NCI-H524 treated with DMSO at 0.1 percent for 48 hours (cell line): ENCODE data around the gene COL5A1.

ENCODE experiments used
- DNase-seq: peaks from one replicate; lab custom pipeline; 2025; lab: John Stamatoyannopoulos, UW

Gene COL5A1

GRCh38 chr9:134607971-134608370, 33.6 kb upstream of the COL5A1 start:
- DNase-seq = no peak

GRCh38 chr9:134611046-134611445, 30.6 kb upstream of the COL5A1 start:
- DNase-seq = no peak

GRCh38 chr9:134612309-134612708, 29.3 kb upstream of the COL5A1 start:
- DNase-seq = no peak

GRCh38 chr9:134612715-134613114, 28.9 kb upstream of the COL5A1 start:
- DNase-seq = no peak

GRCh38 chr9:134614256-134614655, 27.3 kb upstream of the COL5A1 start:
- no peak for DNase-seq

- DNase-seq = no peak
Measured at GRCh38 chr9:134616341-134616740, 25.3 kb upstream of the COL5A1 start.

GRCh38 chr9:134617246-134617645, 24.4 kb upstream of the COL5A1 start:
- DNase-seq = no peak

- no peak for DNase-seq
Measured at GRCh38 chr9:134617836-134618162, 23.8 kb upstream of the COL5A1 start.

- DNase-seq = no peak
Measured at GRCh38 chr9:134618163-134618832, 23.3 kb upstream of the COL5A1 start.

GRCh38 chr9:134618833-134619447, 22.7 kb upstream of the COL5A1 start:
- DNase-seq = no peak

- no peak for DNase-seq
Measured at GRCh38 chr9:134619448-134619982, 22.1 kb upstream of the COL5A1 start.

- DNase-seq = no peak
Measured at GRCh38 chr9:134619983-134620661, 21.5 kb upstream of the COL5A1 start.

- DNase-seq = no peak
Measured at GRCh38 chr9:134620751-134621557, 20.6 kb upstream of the COL5A1 start.

GRCh38 chr9:134621558-134622110, 20.0 kb upstream of the COL5A1 start:
- no peak for DNase-seq

GRCh38 chr9:134622896-134623257, 18.7 kb upstream of the COL5A1 start:
- DNase-seq = no peak

GRCh38 chr9:134623258-134624066, 18.1 kb upstream of the COL5A1 start:
- DNase-seq = no peak

- no peak for DNase-seq
Measured at GRCh38 chr9:134624137-134624591, 17.4 kb upstream of the COL5A1 start.

- no peak for DNase-seq
Measured at GRCh38 chr9:134624621-134625181, 16.9 kb upstream of the COL5A1 start.

- no peak for DNase-seq
Measured at GRCh38 chr9:134625361-134626068, 16.1 kb upstream of the COL5A1 start.

- no peak for DNase-seq
Measured at GRCh38 chr9:134626069-134626423, 15.6 kb upstream of the COL5A1 start.
